Left forelimb (tissue), 1 donor: ENCODE data around the gene ACER1.
A peak's percentile ranks its signal among the peaks of the same experiment; 100 is the strongest.
"Not testable (repeated sequence)": the region's sequence is repeated elsewhere in the genome, so short reads cannot be mapped to it uniquely, and the experiment has no call there.

Experiments
- DNase-seq: peaks from one replicate; pipeline ENCODE4 v3.0.0-alpha.2; 2018; ENCODE audit warnings: low spot score

The ACER1 gene

DNA sequence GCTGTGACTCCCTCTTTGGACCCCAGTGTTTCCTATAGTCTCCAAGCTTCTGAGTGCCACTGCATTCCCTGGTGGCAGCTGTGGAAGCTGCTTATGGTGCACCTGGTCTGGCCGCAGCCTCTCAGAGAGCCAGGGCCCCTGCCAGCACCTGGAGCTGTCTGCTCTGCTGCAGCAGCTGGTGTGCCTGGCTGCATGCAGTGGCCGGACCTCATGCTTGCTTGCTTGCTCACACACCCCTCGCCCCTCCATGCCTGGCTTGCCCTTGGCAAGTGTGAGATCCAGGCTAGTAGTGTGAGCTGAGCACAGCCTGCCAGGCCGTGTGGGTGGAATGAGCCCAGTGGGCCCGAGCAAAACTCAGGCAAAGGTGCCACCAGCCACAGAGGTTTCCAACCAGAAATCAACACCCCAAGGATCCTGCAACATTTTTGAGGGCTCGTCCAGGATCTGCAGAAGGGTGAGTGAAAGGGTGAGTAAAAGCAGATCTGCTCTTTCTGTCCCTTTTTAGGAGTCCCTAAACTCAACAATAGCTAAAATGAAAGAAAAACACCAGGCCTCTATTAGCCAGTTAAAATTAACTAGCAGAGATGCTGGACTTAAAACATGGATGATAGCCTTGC is 46.0 kb downstream of the ACER1 start:
- DNase-seq: no peak

DNA sequence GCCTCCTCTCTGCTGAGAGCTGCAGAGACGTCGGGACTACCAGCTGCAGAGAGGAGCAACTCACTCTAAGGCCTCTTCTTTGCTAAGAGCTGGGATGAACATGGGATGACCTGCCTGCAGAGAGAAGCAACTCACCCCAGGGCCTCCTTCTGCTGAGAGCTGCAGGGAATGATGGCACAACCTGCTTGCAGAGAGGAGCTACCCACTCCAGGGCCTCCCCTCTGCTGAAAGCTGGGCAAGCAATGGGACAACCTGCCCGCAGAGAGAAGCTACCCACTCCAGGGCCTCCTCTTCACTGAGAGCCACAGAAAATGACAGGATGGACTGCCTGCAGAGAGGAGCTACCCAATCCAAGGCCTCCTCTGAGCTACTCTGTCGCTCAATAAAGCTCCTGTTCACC is 46.7 kb downstream of the ACER1 start:
- DNase-seq: no peak

DNA sequence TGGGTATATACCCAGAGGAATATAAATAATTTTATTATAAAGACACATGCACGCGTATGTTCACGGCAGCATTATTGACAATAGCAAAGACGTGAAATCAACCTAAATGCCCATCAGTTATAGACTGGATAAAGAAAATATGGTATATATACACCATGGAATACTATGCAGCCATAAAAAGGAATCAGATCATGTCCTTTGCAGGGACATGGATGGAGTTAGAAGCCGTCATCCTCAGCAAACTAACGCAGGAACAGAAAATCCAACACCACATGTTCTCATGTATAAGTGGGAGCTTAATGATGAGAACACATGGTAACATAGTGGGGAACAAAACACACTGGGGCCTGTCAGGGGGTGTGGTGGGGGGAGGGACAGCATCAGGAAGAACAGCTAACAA is 51.0 kb downstream of the ACER1 start:
- DNase-seq: not testable (repeated sequence)

DNA sequence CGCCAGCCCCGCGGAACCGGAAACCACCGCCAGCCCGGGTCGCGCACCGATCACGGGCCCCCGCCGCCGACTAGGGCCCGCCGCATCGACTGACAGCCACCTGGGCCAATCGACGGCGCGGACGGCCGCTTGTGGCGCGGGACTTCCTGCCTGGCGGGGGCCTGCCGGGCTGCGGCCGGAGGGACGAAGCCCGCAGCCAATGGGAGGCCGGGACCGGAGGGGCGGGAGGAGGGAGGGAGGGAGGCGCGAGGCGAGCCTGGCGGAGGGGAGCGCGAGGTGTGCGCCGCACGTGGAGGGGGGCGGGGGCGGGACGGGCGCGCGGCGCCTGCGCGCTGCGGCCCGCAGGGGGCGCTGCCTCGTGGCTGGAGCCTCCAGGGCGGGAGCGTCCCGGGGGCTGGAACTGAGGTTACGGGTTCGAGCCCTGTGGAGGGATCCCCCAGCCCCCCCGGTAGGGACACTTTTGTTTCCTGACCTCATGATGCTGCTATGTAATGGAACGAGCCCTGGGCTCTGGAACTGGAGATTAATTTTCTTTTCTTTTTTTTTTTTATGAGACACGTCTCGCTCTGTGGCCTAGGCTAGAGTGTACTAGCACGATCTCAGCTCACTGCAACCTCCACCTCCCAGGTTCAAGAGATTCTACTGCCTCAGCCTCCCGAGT is 53.4 kb downstream of the ACER1 start, which contains the start of gene MLLT1:
Gene MLLT1 (minus strand): TSS at position 45 of the 661 bp plus-strand sequence. CDS start 191 bp downstream, outside the sequence.
- peak; percentile 97 for DNase-seq

DNA sequence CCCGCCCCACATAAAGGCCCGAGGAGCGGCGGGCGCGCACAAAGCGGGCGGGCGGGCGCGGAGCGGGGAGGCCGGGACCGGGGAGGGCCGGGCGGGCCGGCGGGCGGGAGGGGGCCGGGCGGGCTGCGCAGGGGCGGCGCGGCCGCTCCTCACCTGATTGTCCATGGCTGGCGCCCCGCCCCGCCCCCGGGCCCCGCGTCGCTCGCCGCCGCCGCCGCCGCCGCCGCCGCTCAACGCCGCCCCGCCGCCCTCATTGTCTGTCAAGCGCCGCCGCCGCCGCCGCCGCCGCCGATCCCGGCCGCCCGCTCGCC is 53.8 kb downstream of the ACER1 start:
- DNase-seq: no peak

DNA sequence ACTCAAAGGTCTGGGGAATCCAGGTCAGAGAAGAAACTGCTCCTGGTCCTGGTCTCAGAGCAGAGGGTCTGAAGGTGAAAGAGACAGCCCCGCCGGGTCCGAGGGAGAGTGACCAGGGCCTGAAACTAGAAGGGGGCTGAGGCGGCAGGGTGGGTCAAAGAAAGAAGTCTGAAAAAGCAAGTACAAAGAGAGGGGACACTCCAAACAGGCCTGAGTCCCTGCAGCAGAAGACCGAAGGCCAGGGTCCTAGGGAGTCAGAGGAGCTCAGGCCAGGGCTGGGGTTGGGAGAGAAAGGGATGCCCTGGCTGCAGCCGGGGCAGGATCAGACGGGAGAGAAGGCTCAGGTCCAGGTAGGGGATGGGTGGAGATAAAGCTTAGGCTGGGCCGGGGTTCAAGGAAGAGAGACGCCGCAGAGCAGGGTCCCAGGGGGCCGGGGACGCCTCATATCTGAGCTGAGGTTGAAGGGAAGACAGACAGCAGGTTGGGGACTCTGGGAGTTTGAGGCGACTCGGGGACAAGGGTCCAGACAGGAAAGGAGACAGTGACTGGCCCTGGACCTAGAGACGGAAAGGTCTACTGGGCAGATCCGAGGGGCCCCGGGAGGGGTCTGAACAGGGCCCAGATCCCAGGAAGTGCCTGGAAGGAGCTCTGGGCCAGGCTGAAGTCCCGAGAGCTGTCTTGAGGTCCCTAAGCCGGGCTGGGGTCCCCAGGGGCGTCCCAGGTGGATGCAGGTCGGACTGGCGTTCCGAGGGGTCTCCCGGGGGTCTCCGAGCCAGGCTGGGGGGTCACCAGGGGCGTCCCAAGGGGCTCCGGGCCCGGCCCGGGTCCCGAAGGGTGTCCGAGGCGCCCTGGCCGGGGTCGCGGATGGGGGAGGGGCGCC is 54.4 kb downstream of the ACER1 start:
- no peak for DNase-seq

DNA sequence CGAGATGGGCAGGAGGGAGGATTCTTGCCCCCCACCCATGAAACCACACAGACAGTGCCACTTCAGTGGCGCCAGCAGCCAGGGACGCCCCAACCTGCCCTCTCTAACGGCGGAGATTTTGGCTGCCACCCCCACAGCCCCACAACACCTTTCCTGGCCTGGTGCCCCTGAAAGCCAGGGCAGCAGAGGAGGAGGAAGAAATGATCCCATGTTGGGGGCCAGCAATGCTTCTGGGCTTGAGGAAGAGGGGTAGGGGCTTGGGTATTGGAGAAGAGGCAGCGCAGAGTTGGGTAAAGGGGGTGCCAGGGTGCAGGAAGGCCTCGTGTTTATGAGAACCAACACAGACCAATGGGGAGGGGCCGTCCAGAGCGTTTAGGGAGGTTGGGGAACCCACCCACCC is 55.4 kb downstream of the ACER1 start:
- DNase-seq: no peak

DNA sequence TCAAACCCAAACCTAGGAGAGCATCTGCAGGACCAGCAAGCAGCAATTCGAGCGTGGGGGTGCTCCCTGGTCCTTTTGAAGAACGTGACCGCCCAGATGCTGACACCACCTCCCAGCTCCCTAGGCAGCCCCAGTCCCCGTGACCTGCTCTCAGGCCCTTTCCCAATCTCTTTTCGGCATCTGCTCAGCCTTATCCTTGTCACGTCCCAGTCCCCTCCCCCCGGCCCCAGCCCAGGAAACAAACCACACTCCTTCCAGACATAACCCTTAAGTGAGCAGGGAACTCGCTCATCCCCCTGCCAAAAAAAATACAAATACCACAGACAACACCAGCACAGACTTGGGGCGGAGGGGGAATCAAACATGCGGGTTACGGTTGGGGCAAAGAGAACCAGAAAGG is 57.0 kb downstream of the ACER1 start:
- DNase-seq: no peak

DNA sequence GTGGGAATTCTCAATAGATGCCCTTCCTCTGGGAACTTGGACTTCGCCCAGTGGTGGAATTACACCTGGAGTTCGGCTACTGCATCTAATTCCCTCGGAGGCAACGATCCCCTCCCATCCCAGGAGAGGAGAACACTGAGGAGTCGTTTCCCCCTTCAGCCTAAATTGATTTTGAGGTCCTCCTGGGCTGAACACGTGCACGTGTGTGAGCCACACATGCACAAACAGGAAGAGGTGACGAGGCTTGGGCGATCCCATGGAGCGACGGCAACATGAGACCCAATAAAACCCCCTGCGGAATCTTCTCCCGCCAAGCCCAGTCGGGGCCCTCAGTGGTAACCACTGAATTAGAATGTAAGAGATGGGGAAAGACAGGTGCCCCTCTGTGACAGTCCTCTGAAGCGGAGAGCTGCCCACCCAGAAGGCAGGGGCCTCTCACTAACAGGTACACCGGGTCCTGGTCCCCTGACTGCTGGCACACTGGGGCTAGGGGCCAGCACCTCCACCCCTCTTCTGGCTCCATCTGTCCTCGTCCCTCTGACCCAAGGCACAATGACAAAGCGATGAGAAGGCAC is 58.2 kb downstream of the ACER1 start:
- DNase-seq: no peak

DNA sequence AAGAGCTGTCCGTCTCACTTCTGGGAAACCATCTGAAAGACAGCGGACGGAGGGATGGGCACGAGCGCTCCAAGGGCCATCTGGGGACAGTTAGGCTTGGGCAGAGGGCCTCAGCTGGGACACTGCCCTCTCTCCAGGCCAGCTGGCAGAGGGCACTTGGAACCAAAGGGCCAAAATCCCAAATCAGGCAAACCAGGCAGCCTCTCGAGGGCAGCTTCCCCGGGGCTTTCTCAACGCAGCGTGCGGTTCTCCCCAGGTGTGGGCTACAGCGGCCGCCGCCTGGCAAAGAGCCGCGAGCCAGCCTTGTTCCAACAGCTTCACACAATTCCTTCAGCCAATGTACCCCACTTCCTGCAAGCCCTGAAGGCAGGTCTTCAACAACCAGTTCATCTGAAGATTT is 58.7 kb downstream of the ACER1 start:
- DNase-seq: no peak

DNA sequence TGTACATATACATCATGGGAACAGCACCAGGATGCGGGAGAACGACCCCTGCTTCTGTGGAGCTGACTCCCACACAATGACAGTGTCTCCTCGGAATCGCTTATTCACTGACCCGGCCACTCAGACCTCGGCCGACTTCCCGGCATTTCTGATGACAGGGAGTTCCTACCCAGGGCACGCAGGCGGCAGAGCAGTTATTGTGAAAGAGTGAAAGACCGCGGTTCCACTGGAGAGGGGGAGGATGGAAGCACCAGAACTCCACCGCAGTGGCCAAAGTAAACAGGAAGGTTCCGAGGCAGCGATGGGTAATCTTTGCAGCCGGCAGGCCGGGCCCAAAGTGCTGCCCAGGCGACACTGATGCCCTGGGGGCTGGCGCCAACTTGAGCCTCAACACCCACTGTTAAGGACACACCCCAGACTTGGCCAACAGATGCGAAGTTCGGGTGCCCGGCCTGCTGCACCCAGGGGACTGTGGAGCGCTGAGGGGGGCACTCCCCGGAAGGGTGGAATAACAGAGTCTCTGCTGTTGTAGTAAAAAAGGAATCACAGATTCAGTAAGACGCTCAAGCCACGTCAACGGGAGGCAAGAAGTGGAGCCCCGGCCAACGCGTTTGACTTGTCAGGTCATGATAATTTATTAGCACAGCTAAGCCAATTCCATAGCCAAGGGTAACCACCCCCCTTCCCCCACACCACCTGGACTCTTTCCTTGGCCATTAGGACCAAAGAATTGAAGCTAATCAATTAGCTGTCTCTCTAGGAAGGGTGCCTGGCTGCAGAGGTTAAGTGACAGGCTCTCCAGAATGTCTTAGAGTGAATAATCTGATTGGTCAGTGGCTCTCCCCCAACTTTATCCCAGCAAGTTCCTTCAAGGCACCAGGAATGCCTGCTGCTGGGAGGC is 59.5 kb downstream of the ACER1 start:
- no peak for DNase-seq

DNA sequence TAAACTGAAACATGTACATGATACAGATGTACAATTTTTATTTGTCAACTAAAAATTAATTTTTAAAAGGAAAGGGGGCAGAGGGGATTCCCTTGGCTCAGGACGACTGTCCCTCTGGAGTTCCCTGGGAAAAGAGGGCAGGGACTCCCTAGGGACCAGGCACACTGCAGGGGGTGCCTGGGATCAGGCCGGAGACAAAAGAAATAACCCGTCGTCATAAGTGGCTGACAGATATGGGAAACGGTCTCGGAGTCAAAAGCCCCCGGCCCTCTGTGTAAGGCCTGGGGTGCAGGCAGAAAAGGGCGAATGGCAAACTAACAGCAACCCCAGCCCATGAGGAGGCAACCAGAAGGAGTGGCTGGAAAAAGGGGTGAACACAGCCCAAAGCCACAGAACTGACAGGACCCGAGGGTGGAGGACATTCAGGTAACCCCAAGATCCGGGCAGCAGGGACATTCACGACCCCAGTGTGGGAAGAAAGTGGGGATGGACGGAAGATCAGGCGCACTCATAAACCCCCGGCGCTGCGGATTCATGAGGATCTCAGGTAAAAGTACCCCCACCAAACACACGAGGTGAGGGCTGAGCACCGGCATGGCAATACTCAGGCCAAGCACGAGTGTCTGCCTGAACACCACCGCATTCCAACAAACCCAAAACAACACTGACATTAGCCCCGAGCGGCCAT is 60.4 kb downstream of the ACER1 start:
- DNase-seq: no peak

DNA sequence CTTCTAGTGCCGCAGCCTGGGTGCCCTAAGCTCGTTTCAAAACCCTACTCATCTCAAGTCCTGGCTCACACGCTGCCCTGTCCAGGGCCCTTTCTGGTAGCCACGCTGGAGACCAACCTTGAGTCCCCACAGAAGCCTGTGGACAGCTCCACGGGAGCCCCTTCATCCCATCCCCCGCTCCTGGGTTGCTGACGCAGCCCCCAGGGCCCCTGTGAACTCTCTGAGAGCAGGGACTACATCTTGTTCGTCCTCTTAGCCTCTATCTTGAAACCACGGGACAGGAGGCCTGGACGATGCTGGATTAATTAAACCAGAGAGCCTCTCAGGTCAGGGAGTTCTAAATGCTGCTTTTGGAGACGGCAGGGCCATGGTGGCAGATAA is 61.0 kb downstream of the ACER1 start:
- no peak for DNase-seq

DNA sequence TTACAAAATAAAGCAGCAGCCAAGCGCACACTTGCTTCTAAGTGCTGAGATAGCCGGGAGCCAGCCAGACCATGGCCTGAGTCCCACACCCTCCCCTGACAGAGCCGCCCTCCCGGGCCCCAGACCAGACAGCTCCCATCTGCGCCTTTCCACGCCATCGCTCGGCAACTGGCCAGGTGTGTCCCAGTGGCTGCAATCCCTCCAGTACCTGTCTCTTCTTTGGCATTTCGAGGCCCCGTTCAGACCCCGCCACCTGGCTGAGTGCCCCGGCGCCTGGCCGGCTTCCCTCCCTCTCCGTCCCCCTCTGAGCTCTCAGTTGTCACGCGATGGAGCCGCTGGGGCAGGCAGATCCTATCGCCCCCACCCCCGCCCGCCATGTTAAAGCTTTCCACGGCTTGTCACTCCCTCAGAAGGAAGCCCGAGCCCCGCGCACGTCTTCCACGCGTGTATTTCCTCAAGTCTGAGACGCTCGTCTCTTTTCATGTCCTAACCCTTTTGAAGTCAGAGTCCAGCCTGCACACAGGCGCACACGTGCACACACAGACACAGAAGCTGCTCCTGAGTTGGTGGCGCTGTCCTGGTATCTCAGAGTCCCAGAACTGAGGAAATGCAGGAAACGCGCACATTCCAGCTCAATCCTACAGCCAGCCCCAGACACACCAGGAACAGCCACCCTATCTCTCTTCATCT is 61.5 kb downstream of the ACER1 start:
- DNase-seq: peak; percentile 79

DNA sequence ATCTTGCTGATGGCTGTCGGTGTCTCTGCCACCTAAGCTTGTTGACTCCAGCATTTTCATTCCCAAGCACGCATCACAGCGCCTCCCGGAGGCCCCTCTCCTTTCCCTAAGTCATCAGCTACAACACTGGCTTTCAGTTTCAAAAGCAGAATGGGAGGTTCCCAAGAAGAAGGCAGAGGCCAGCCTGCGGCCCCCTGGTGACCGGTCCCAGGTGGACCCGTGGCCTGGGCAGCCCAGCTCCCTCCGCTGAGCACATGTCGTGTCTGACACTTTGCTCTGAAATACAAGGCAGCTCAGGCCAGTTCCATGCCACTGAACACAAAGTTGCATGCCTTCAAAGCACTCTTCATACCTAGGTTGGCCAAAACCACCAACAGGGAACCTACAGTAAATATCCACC is 62.2 kb downstream of the ACER1 start:
- no peak for DNase-seq

DNA sequence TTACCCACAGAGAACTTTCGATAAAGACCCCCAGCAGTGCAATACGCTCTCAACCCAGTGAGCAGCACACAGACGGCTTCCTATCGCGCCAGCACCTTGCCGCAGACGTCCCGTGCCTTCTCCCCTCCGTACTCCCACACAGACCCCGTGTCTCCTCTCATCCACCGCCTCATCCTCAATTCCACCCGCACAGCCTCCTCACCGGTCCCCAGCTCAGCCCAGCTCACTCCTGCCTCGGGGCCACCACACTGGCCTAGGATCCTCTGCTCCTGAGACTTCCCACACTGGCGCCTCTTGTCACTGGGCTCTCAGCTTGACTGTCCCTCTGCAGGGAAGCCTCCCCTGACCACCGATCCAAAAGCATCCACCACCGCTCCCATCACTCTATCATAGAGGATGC is 62.6 kb downstream of the ACER1 start:
- no peak for DNase-seq

DNA sequence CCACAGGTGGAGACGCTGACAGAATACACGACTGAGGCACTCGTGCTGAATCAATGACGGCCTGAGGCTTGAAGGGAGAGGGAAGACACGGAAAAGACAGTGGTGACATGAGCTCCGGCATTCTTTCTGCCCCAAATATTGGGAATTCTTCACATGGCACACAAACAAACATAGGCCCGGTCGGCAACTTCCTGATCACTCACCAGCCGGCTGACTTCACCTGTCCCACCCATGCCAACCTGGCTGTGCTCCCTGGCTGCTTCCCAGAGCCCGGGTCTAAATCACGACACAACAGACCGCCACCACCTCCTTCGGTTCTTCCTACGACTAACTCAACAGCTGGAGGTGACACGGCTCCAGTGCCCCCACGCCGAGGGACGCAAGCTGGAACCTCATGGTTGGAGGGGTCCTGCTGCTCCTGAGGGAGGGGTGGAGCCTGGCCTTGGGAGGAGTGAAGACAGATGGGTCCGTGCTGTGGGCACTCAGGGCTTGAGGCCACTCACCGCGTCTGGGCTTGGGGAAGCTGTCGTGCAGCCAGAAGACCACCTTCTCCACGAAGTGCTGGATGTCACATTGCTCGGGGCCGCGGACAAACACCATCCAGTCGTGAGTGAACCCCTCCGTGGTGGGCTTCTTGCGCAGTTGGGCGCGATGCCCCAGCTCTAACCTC is 63.2 kb downstream of the ACER1 start:
- DNase-seq: no peak

DNA sequence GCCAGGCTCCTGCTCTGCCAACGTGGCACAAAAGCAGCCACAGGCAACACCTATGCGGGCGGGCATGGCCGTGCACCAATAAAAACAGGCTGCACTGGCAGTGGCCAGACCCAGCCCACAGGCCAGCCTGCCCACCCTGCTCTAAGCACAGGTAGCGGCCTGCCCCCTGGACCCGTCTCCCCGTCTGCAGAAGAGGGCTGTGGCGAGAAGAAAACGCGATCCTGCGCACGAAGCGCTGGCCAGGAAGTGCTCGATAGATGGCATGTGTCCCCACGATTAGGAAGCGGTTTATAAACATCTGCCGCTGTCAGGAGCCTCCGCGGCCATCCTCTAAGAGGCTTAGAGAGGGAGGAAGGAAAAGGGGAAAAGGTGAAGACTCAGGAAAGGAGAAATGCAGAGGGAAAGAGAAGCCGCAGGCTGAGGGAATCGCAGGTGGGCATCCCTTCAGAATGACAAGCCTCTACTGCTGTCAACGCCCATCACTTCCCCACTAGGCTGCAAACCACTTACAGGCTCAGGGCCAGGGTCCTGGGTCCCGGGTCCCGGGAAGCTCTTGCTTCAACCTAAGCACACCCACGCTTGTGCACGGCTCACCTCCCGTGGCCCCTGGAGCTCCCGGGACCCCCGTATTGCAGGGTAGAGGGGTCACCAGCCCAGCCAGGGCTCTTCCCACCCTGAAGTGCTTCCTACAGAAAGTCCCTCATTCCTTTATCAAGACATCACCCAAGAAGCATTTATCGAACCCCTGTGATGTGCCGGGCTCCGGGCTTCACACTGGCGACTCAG is 64.1 kb downstream of the ACER1 start:
- no peak for DNase-seq

DNA sequence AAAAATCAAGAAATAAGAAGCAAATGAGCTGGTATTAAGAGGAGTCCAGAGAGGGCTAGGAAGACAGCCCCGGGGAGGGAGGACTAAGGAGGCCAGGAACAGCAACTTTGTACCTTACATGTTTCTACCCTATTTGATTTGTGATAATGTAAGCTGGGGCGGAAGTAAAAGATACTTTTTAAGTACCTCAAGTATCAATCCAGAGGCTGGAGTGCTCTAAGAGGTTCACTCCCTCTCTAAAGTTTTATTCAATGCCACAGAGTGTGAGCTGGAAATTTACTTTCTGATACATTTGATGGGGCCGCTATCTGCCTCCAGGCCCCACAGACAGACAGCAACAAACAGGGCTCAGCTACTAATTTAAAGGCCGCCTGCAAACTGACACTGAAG is 65.0 kb downstream of the ACER1 start:
- DNase-seq: no peak
